T-helper 2 cell (primary cell): ENCODE data around the gene PLSCR5.

Experiments used
- DNase-seq, 5 experiments: peaks; one replicate each; pipeline versions ENCODE4 v3.0.0 to v3.0.0-alpha.2; 2012 to 2022

The PLSCR5 gene

DNA sequence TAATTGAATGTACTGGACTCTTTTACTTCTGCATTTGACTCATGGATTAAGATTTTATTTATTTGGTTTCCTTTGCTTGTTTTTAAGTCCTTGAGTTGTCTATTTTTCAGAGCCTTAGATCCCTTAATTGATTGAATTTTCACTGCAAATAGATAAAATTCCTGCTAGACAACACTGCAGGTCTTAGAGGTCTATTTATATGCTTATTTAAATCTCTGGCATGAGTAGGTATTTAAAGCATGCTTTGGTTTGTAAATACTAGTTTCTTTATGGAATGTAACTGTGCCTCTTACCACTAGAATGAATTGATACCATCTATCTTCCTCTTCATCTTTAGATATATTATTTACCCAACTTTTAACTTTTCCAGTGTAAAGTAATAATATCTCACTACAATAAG lies 20.0 kb downstream of the PLSCR5 start:
- DNase-seq: no peak

DNA sequence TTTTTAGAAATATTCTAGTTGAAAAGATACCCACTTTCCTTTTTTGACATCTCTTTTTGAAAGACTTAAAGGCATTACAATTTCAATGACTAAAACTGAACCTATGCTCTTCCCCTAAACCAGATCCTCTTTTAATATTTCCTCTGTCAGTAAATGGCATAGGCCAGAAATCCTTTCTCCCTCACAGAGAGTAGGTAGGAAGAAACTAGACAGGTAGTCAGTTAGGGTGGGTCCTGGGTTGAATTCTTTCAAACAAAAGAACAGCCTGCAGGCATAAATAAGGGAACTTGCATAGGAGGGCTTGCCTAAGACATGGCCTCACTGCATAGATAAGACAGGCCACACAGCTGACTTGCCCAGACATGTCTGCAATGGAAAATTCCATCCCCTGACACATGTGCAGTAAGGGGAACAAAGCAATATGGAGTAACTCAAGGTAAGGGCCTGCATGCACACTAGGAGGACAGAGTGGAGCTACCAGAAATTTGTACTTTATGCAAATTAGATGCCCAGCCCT lies 23.1 kb downstream of the PLSCR5 start:
- DNase-seq: no peak

DNA sequence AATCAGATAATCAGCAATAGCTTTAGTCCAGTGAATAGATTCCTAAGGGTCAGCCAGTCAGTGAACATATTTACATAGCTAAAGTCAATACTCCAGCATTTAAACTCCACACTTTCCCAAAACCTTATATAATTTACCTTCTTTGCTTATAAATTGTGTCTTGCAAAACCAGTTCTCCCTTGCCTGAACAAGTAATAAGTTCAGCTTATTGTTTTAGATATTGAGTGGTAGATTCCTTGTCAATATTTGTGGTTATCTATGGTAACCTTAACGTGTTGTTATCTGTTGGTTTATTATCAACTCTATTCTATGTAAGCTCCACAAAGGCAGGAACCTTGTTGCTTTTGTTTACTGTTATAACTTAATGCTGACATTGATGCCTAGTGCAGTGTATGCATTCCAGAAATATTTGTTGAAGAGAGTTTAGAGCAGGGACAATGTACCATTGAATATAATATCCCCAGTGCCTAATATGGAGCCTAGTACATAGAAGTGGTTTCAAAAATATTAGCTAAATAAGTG lies 24.0 kb downstream of the PLSCR5 start:
- DNase-seq: no peak

DNA sequence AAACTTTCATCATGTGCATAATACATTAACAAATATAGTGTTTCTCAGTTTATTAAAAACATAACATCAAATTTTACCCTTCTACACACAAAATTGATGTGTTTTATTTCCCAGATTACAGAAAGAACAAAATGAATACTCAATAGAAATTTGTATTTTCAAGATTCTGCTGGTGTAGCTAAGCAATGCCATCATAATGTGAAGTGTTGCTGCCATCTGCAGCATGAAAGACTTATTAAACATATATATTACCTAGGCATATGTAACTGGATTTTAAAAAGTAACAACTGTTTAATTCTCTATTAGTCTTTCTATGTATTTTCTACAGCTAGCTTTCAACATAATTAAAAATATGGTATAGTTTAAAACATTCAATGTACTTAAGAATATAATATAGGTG lies 27.5 kb downstream of the PLSCR5 start:
- DNase-seq: peak in 2 of 5 experiments; percentile 2 to 36

DNA sequence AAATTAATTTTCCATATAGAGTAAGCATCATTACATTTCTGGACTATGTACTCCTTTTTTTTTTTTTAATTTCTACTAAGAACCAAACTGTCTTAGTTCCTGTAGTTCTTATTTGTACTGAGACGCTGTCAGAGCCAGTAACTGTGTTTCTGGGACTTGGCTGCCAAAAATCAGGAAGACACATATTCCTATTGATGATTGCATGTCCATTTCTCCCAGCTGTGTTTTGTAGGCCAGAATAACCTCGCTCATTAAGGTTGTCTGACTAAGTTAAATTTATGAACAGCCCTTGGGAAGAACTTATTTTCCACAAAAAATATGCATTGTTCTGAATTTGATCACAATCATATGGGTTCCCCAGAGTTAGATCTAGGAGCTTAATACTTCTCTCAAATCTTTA lies 29.5 kb downstream of the PLSCR5 start:
- DNase-seq: no peak

DNA sequence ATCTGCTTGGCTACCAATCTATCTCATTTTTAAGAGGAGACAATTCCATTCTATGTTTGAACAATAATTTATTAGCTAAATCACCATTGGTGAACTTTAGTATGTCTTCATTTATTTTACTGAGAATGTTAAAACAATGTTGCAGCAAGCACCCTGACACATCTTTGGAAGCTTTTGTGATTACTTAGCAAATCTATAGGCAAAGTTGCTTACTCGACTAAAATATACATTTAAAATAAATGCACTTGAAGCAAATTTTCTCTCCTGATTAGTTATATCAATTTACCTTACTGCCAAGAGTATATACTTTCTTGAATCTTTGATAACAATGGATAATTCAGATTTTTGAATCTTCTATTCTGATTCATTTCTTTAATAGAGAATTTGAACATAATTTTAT lies 31.0 kb downstream of the PLSCR5 start:
- no peak for DNase-seq

DNA sequence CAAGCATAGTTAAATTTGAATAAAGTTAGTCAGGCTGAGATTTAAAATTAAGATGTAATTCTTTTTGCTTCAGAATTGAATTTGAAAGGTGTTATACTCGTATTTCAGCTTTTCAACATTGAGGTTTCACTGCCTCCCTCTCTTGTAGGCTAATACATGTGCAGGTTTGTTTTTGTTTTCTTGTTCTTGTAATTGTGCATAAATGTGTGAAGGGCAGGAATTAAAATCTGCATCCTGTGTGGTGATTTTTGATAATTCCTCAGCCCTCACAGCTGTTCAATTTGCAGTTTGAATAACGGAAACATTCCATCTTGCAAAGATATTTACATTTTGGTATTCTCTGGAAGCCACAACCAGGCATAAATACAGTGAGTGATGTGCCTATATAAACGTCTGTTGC lies 35.8 kb downstream of the PLSCR5 start:
- DNase-seq: no peak

DNA sequence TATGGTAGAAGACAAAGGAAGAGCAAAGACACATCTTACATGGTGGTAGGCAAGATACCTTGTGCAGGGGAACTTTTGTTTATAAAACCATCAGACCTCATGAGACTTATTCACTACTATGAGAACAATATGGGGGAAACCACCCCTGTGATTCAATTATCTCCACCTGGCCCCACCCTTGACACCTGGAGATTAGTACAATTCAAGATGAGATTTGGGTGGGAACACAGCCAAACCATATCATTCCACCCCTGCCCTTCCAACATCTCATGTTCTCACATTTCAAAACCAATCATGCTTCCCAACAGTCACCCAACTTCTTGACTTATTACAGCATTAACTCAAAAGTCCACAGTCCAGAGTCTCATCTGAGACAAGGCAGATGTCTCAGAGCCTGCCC lies 39.0 kb downstream of the PLSCR5 start:
- DNase-seq: no peak

DNA sequence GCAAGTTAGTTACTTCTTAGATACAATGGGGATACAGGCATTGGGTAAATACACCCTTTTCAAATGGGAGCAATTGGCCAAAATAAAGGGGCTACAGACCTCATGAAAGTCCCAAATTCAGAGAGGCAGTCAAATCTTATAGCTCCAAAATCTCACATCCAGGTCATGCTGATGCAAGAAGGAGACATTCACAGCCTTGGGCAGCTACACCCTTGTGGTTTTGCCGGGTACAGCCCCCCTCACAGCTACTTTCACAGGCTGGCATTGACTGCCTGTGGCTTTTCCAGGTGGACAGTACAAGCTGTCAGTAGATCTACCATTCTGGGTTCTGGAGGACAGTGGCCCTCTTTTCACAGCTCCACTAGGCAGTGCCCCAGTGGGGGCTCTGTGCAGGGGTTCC lies 43.3 kb downstream of the PLSCR5 start:
- DNase-seq: no peak

DNA sequence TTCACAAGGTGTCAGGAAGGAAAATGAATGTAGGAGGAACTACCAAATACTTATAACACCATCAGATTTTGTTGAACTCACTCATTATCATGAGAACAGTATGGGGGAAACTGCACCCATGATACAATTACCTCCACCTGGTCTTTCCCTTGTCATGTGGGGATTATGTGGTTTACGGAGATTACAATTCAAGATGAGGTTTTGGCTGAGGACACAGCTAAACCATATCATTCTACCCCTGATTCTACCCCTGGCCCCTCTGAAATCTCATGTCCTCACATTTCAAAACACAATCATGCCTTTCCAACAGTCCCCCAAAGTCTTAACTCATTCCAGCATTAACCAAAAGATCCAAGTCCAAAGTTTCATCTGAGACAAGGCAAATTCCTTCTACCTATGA lies 43.7 kb downstream of the PLSCR5 start:
- DNase-seq: no peak

DNA sequence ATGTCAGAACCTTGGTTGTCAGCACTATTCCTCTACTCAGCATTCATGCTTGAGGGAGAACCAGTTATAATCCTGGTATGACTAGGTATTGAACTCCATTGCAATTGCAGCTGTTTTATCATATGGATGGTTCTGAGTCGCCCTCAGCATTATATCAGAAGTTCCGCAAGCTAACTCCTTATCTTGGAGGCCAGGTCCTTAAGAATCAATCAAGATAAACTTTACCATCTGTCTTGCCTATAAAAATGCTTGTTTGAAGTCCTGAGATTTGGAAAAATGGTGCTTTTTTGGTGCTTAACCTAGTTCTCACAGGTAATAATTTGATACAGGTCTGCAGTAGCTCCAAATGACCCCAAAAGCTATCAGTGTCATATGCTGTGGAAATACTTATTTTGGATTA lies 44.5 kb downstream of the PLSCR5 start:
- DNase-seq: no peak

DNA sequence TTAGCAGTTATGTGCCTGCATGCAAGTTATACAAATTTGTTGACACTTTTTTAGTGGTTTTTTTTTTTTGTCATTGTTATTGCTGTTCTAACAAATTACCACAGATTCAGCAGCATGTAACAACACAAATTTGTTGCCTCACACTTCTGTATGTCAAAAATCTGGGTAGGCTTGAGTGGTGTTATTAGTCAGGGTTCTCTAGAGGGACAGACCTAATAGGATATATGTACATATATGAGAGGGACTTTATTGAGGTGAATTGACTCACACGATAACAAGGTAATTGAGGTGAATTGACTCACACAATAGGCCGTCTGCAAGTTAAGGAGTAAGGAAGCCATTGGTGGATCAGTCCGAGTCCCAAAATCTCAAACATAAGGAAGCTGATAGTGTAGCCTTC lies 45.8 kb downstream of the PLSCR5 start:
- no peak for DNase-seq

DNA sequence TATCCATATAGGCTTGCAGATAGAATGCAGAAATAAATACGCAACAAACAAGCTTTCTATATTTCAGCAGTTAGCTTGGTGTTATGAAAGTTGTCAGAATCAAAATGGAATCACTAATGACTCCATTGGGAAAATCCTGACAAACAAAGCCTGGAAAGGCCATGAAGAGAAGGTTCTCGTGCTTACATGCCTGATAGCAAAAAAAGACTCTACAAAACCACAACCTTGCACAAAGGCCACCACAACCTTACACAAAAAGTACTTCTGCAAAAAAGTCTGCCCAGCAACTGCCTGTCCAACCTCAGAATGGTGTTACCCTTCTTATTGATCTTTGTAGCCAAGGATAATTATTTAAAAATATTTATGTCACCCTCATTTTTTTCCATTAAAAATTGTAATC lies 46.4 kb downstream of the PLSCR5 start:
- DNase-seq: no peak

DNA sequence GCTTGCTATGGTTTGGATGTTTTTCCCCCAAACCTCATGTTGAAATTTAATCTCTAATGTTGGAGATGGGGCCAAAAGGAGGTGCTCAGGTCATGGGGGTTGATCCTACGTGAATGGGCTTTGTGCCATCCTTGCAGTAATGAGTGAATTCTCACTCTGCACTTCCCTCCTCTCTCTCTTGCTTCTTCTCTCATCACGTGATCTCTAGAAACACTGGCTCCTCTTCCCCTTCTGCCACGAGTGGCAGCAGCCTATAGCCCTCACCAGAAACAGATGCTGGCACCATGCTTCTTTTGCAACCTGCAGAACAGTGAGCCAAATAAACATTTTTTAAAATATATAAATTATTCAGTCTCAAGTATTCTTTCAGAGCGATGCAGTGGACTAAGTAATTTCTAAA lies 47.4 kb downstream of the PLSCR5 start:
- no peak for DNase-seq

DNA sequence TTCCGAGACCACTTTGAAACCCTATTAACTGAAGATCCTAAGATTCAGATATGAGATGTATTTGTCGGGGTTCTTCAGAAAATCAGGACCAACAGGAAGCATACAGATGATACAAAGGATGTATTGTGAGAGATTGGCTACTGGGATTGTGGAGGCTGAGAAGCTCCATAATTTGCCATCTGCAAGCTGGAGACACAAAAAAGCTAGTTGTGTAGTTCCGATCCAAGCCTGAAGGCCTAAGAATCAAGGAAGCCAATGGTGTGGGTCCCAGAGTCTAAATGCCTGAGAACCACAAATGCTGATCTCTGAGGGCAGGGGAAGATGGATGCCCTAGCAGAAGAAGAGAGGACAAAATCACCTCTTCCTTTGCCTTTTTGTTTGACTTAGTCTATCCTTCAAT lies 49.8 kb downstream of the PLSCR5 start:
- DNase-seq: no peak

DNA sequence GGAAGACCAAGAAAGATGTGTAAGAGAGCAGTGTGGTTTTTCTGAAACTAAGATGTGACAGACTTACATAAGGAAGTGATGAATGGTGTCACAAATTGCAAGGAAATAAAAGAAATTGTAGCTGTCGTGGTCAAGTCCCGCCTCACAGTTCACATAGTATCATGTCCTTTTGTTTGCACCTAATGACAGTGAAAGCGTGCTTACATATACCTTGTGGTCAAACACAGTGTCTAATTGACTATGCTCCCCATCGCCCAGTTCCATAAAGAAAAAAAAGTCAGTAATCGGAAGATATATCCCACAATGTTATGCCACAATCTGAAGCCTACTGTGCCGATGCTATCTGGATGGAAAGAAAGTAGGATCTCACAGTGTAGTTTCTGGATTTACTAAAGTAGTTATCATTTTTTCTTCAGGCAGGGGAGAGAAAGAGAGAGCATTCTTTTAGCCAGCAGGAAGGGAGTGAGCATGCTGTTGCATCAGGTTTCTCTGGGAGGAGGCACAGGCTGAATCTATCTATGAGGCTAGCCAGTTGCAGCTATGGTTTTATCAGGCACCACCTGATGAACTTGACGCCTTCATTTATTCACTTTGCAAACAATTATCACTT lies 50.9 kb downstream of the PLSCR5 start:
- no peak for DNase-seq

DNA sequence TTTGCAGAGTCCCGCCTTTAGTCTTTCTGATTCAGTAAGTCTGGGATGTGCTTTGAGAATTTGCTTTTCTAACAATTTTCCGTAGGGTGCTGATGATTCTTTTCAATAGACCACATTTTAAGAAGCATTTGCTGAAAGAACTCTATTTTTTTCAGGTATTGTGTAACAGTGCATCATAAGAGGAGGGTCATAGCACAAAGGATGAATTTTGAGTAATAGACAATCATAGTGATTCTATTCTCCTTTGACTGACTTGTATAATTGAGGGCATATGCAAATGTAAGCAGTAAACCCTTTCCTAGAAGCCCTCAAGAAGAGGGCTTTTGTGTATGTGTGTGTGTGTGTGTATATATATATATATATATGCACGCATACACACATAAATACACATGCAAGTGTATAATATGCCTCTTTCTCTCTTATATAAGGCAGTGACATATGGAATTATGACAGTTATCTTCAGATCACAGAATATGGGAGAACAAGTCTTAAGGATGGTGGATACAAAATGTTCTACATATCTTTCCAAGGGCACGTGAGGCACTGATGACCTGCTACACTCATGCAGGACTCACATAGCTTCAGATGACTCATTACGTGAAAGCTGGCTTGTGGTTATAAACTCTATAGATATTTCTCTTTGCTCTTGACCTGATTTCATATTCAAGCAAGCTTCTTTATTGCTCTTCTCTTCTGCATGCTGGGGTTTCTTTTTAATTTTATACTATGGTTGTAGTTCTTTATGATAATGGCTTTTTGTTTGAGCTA lies 54.2 kb downstream of the PLSCR5 start:
- DNase-seq: peak in 1 of 5 experiments; percentile 55

DNA sequence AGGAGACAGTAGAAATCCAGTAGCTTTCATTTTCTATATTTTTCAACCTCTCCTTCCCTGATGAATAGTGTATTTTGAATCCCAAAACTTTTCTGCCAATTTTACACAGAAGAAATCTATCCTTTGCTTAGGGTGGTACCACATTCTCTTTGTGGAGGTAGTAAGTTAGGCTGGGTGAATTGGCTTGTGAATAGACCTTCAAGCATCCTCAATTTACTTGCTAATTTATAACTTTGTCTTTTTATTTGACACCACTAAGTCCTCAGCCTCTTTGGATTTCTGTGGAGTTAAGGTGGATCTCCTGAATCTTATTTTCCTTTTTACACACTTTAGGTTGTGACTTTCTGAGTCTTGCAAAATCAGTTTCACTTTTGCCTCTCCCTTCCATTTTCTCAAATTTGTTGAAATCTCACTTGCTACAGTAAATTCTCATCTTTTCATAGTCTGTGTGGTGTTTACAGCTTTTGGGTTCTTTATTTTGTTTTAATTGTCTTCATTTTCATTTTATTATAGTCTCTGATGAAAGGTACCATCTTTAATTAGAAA lies 55.0 kb downstream of the PLSCR5 start:
- no peak for DNase-seq

DNA sequence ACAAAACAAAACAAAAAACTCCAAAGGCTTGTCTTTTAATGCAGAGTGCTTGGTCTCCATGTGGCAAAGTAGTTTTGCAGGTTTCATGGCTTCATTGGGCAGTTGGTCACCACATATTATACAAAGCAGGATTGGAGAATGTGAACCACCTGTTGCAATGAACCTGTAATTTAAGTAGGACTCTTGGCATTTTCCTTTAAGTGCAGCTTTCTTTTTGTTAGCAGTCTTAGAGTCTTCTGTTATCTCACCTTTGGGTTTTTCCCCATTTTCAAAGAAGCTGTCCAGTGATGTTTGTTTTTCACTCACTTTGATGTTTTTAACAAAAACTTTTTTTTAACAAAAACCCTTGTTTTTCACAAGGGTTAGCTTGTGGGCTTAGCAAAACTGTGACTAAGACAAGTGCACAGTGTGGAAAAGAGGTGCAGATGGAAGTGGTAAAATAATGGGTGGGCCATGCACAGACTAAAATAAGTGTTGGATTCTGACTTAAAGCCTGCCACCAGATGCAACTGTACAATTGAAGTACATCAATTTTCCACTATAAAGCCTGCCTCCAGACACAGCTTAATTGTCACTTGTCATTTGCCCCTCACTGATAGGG lies 57.8 kb downstream of the PLSCR5 start:
- no peak for DNase-seq

DNA sequence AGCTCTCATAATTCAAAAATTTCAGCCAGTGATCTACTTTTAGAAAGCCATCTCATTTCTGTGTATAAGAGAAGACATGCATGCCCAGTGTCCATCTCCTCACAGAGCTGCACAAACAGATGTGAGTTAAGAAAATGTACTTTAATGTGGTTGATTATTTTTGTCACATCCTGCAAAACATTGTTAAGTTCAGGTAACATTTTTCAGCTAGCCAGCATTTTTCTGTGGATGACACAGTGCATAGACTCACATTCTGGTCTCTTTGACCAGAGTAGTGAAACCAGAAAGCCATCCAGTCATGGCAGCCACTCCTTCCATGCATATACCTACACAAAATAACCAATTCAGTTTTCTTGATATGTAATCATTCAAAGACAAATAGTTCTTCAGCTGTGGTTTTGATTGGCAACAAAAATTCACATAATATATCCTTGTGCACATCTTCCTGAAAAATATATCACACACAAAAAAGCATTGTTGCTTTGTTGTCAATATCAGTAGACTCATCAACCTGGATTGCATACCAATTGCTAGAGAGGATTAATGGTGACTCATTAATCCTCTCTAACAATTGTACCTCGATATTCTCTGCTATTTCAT lies 58.7 kb downstream of the PLSCR5 start:
- DNase-seq: no peak

DNA sequence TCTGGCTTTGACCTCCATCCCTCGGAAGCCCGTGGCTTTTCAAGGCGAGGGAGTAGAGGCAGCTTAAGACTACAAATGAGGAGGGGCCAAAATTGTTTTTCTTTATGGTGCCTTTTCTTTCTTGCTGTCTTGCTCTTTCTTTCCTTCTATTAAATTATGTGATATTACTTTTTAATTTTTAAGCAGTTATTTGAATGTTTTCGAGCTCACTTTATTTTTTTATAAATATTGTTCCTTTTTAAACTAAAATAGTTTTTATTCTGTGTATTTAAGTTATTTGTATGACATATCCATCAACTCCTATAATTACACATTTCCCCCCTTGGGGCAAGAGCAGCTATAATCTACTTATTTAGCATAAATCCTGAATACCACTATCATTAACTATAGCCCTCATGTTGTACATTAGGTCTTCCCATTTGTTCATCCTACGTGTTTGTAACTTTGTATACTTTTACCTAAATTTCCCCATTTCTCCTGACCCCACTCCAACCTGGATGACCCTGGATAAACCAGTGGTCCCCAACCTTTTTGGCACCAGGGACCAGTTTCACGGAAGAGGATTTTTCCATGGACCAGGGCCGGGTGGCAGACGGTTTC lies 60.1 kb downstream of the PLSCR5 start:
- no peak for DNase-seq
